Sciatic nerve (tissue), 2 donors: Measurements from ENCODE around the gene LENEP. TPM values are rescaled to one million over a fixed set of nuclear protein-coding genes. Genes with fewer than 3 reads are reported as not detected.
"Not testable (repeated sequence)": the region's sequence is repeated elsewhere in the genome, so short reads cannot be mapped to it uniquely, and the experiment has no call there.

ENCODE experiments used
- ATAC-seq: fragments of 200-7000 bp; cut with Tn5 transposase; one replicate; pipeline ENCODE4 v1.9.1; 2020; ENCODE audit warnings: mild to moderate bottlenecking, moderate library complexity
- DNase-seq: peaks from one replicate; pipeline ENCODE4 v3.0.0-alpha.2; 2020; ENCODE audit warnings: low spot score
- intact Hi-C: fragments of 100-400 bp; cut with DNase I; formaldehyde crosslinking; loops from one replicate; pipeline ENCODE4 v1.14.2; 2022
- total RNA-seq: library from RNA; stranded (reverse); fragmentation: NEBNext Ultra II Directional; extraction: Animal tissue kit (Norgen Biotek cat#: 25700); gene quantifications from one replicate; pipeline ENCODE4 v1.2.1, GENCODE V29; 2021
- donor health status: DM: no; HTN: no; CAD: no.
- donor health status: DM: no; HTN: no; CAD: no.

The LENEP gene
- total RNA-seq, 1 donor from 2014 or later, result not detected

- ATAC-seq (no peak), DNase-seq (peak; percentile 48)
- intact Hi-C loops, result no loop called here
Measured at GRCh38 chr1:154992721-154993571, 440 bp upstream of the LENEP start.

DNA sequence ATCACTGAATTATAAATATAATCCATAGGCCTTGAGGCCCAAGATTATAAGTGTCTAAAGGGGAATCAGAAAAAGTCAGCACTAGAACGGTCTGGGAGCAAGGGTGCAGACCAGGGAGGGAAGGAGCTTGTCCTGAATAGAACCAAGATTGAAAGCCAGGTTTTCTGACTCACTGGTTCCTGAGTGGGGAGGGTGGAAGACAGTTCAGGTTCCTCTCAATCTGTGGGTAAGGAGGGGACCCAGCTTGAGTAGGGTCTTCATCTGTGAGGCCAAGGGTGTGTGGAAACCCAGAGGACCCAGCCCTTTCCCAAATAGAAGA, 842 bp downstream of the LENEP start:
- intact Hi-C loops, result loop anchor here (2.0 kb wide), 1 partner anchor 31 kb away; no protein-coding TSS in a partner anchor
- DNase-seq (no peak), ATAC-seq (no peak)

DNA sequence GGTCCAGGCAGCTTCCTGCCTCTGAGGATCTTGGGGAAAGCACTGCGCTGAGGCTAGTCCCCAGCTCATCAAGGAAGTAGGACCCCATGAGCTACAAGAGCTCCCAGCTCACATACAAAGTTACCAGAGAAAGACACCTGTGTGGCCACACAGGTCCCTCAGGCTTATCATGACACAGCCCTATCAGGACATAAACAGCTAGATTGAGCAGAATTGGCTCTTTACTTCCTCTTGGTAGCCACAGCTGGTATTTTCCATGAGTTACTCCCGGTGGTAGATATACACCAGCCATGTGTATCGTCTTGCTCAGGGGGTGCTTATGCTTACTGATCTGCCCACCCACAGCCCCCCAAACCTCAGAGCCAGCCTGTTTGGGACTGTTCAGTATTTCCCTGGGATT, 1.2 kb downstream of the LENEP start:
- DNase-seq, result no peak
- intact Hi-C loops, result loop anchor here (2.0 kb wide), 1 partner anchor 32 kb away; no protein-coding TSS in a partner anchor

DNA sequence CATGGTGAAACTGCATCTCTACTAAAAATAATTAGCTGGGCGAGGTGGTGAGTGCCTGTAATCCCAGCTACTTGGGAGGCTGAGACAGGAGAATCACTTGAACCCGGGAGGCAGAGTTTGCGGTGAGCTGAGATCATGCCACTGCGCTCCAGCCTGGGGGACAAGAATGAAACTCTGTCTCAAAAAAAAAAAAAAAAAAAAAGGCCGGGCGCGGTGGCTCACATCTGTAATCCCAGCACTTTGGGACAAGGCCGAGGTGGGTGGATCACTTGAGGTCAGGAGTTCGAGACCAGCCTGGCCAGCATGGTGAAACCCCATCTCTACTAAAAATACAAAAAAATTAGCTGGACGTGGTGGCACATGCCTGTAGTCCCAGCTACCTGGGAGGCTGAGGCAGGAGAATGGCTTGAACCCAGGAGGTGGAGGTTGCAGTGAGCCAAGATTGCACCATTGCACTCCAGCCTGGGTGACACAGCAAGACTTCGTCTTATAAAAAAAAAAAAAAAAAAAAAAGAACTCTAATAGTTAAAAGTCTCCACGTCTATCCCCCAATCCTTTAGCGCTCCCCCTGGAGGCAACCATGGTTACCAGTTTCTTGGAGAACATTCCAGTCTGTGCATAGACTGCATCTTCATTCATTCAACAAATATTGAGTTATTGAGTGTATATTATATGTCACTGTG, 2.1 kb downstream of the LENEP start:
- intact Hi-C loops, result loop anchor here (2.0 kb wide), 1 partner anchor 33 kb away; no protein-coding TSS in a partner anchor
- ATAC-seq, result not testable (repeated sequence)
- DNase-seq, result peak; percentile 79

More for the DNA sequence above, 1.2 kb downstream of the LENEP start:
- ATAC-seq, result no peak

- intact Hi-C loops, result no loop called here
- ATAC-seq (no peak), DNase-seq (no peak)
Measured at GRCh38 chr1:154996966-154997701, 3.7 kb downstream of the LENEP start.

GRCh38 chr1:154998201-154998780, 4.9 kb downstream of the LENEP start:
- intact Hi-C loops, result no loop called here
- DNase-seq (peak; percentile 55), ATAC-seq (no peak)

DNA sequence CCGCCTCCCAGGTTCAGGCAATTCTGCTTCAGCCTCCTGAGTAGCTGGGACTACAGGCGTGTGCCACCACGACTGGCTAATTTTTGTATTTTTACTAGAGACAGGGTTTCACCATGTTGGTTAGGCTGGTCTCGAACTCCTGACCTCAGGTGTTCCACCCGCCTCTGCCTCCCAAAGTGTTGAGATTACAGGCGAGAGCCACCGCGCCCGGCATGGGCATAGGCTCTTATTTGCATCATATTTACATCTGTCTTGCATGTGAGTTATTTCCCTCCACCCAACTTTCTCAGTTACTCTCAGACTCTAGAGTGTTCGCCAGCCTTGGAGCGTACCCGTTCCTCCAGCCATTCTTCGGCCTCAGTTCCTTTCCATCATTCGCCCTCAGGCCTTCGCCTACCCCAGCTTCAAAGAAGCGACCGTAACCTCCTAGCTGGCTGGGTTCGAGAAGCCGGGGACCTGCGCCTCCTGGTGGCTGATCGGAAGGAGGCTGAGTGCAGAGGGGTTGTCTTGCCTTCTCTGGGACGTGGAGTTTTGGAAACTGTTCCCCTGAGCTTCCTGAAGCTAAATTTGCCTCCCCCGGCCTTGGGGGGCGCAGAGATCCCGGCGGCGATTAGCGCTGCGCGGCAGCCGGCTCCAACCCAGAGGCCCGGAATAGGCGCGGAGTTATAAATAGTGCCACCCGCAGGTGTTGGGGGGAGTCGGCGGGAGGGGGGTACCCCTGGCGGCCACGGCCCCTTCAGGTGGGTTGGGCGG, 5.6 kb downstream of the LENEP start:
- no peak for ATAC-seq
- intact Hi-C loops, result no loop called here
- DNase-seq, result peak; percentile 82

DNA sequence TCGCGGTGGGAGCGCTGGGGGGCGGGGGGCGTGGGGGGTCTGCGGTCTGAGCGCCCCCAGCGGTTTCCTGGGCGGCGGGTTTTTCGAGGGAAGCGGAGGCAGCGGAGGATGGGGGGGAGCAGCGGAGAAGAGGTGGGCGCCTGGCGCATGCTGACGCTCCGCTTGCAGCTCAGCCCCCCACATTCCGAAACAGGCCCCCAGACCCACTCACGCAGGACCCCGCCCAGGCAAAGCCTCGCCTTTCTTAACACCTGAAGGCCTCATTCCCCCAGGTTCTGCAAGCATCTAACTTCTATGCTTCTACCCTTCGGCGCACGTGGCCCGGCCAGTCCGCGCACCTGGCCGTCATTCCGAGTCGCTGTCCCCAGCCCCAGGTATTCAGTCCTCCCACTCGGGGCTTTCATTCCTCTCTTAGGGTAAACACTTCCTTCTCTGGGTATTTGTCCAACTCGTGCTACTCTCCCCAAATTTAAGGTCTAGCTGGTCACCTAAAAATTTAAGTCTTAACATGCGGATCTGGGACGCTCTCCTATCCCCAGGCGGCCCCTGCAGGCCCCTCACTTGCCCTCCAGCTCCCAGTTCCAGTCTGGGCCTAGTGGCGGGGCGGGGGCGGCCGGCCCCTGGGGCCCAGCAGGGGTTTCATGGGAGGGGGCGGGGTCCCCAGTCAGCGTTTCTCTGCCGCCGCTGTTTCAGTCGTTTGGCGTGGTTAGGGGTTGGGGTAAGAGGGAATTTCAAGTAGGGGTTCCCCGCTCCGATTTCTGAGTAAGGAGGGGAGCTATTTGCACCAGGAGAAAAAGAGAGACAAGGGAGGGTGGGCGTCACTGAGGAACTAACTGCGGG, 6.4 kb downstream of the LENEP start:
- ATAC-seq (no peak), DNase-seq (peak; percentile 71)
- intact Hi-C loops, result no loop called here

DNA sequence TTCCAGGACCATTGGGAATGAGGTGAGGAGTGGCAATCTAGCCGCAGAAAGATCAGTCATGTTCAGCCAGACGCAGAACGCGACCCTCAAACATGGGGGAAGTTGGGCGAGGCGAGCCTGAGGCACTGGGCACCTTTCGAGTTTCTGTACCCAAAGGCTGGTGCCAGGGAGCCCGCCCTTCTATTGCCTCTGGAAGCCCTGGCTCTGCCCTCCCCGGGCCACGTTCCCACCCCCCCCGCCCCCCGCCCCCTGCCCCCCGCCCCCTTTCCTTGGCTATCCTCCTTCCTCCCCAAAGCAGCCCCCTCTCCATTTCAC, 7.0 kb downstream of the LENEP start:
- DNase-seq (peak; percentile 69), ATAC-seq (no peak)
- intact Hi-C loops, result no loop called here

- ATAC-seq (peak; percentile 68), DNase-seq (peak; percentile 91)
- intact Hi-C loops, result no loop called here
Measured at GRCh38 chr1:155000726-155001424, 7.5 kb downstream of the LENEP start.

DNA sequence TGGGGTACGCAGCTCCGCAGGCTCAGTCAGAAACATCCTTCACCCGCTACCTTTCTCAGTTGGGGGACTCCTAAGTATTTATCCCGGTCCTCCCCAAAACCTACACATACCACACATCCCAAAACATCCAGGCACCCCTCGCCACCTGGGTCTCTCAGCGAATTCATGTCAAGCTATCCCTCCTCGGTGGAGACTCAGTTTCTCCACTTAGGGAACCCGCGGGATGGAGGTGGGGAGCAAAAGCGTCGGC, 8.0 kb downstream of the LENEP start:
- ATAC-seq (no peak), DNase-seq (no peak)
- intact Hi-C loops, result no loop called here

DNA sequence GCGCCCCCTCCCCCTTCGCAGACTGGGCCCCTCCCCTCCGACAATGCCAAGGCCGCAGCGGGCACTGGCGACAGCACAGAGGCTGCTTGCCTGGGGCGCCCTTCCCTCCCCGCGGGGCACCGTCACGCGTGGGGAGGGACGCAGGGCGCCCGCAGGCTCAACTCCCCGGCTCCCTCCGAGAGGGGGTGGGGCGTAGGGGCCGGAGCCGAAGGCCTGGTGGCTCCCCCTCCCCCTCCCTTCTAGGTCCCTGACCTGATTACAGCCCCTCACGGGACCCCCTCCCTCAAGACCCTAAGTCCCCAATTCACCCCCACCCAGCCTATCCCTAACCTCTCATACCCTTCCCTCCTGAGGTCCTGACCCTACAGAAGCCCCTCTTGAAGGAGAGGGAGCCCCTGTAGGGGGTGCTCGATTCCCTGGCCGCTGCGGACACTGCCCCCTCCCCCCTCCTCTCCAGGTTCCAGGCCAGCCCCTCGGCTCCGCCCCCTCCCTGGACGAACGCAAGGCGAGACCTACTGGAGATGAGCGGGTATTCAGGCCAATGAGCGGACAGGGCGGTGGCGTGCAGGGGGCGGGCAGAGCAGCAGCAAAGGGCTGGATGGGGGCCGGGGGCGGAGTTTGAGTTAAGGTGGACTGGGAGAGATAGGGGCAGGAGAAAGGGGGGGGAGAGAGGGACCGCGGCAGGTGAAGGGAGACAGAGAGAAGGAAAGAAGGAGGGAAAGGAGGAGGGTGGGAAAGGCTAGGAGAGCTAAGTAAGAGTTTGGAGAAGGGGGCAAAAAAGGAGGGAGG, 8.5 kb downstream of the LENEP start:
- ATAC-seq (peak; percentile 91), DNase-seq (peak; percentile 100)
- intact Hi-C loops, result no loop called here

DNA sequence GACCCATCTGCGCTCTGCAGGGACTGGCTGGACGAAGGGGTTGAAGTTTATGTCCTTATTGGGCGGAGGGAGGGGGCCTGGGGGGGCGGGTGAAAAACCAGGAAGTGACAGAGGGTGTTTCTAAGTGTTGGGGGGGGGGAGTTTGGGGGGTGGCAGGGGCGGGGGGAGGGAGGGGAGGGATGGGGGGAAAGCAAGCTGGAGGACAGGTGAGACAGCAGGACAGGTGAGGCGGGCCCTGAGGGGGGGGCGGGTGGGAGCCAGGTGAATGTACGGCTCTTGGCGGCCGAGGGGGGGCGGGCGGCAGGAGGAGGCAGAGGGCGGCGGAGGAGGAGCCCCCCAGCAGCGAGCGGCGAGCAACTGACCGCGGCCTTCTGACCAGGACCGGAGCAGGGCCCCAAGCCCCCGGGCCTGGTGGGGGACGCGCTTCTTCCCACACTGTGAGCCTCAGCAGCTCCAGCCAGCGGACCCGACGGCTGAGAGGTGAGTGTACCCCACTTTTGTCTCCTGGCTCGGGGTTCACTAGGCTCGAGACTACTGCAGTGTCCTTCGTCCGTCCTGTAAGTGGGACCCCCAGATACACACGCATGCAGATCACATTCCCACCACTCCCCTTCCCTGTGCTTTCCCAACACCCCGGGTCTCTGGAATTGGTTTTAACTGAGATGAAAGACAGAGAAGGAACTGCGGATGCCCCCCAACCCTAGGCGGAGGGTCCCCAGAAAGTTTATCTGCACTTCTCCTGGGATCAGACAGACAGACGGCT, 9.3 kb downstream of the LENEP start, which contains the start of gene ZBTB7B:
TSS of gene ZBTB7B (plus strand) at position 339 of the 763 bp plus-strand sequence. CDS start 11,859 bp downstream, outside the sequence.
- intact Hi-C loops, result no loop called here
- peak; percentile 17 for ATAC-seq
- no peak for DNase-seq

DNA sequence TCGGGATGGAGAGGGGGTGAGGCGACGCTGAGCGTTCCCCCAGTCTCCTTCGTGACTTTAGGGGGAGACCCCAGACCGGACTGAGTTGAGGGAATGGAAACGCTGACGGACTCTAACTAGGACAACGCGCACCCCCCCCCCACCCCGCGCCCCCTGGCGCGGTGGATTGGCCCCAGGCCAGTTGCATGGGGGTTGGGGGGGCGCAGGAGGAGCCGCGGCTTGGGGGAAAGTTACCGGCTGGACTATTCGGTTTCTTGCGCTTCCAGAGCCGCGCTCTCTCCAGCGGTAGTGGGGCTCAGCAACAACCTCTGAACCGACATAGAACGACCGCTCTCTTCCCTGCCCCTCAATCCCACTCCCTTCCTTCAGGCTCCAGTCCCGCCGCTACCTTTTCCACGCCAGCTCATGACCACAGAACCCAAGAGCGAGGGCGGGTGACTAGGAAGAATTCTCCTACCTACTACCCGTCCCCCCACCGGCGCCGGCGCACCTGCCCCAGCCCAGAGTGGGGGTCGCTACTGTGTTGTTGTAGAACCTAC, 9.9 kb downstream of the LENEP start:
- intact Hi-C loops, result no loop called here
- ATAC-seq (no peak), DNase-seq (no peak)

DNA sequence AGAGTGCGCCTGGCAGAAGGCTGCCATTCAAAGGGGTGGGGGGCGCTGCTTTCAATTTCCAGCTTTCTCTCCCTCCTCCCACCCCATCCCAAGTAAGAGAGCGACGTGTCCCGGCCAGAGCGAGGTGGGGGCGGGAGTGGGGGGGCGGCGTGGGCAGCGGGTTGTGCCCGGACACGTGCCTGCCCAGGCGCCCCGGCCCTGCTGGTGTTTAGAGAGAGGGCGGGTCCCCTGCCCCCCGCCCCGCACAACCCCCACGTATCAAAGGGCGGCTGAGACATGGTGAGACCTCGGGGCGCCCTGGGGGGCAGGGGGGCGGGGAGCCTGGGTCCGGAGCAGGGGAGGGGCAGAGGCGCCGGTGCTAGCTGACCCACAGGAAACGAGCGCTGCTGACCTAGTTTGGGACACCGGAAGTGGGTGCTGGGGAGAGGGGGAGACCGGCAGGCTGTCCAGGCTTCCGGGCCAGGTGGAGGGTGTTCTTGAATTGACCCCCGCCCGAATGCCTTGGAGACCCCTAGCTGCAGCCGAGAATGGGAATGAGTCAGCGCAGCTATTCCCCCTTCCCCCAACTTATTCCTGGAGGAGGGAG, 10.5 kb downstream of the LENEP start:
- DNase-seq (peak; percentile 84), ATAC-seq (no peak)
- intact Hi-C loops, result no loop called here
